HFF-Myc (cell line): ENCODE measurements around the gene CHN2.

Experiments
- DNase-seq: peaks from one replicate; pipeline ENCODE4 v3.0.0-alpha.2; 2011; ENCODE audit warnings: low read depth; ENCODE audit errors: extremely low read depth
- H3K4me3 ChIP-seq: replicated peaks from 2 replicates; pipeline ENCODE4 v1.5.1; 2011; ENCODE audit warnings: low read depth, mild to moderate bottlenecking, control low read depth, low read length
- TF ChIP-seq, protein P1 (sequence below): IDR thresholded peaks from 2 replicates; pipeline ENCODE4 v1.5.1; 2012; ENCODE audit warnings: mild to moderate bottlenecking, low read depth, low read length, control low read depth; ENCODE audit errors: missing control alignments

Gene CHN2

GRCh38 chr7:29328045-29328444 lies 133.5 kb downstream of the CHN2 start:
- no peak overlapping the region for H3K4me3 ChIP-seq
- DNase-seq, result no peak
- TF ChIP-seq, protein P1, sequence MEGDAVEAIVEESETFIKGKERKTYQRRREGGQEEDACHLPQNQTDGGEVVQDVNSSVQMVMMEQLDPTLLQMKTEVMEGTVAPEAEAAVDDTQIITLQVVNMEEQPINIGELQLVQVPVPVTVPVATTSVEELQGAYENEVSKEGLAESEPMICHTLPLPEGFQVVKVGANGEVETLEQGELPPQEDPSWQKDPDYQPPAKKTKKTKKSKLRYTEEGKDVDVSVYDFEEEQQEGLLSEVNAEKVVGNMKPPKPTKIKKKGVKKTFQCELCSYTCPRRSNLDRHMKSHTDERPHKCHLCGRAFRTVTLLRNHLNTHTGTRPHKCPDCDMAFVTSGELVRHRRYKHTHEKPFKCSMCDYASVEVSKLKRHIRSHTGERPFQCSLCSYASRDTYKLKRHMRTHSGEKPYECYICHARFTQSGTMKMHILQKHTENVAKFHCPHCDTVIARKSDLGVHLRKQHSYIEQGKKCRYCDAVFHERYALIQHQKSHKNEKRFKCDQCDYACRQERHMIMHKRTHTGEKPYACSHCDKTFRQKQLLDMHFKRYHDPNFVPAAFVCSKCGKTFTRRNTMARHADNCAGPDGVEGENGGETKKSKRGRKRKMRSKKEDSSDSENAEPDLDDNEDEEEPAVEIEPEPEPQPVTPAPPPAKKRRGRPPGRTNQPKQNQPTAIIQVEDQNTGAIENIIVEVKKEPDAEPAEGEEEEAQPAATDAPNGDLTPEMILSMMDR, result no peak

GRCh38 chr7:29328811-29329210 lies 134.2 kb downstream of the CHN2 start:
- no peak for DNase-seq
- TF ChIP-seq, protein P1, result no peak
- H3K4me3 ChIP-seq, result no peak overlapping the region

DNA sequence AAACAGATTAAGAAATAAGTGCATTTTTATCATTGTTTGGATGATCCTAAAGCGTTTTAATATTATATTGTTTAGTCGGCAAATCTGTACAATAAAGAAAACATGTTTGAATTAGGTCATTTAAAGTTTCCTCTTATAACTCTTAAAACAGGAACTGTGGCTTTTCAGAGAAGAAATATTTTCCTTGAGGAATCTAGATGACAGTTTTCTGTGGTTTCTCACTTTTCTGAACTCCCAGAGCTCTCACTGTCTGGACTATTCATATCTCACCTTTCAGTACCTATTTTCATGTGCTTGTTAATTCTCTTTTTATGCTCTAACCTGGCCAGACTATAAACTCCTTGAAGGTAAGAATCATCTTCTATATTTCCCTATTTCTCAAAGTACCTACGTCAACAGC lies 135.1 kb downstream of the CHN2 start:
- H3K4me3 ChIP-seq, result no peak overlapping the region
- TF ChIP-seq, protein P1, result no peak
- no peak for DNase-seq

DNA sequence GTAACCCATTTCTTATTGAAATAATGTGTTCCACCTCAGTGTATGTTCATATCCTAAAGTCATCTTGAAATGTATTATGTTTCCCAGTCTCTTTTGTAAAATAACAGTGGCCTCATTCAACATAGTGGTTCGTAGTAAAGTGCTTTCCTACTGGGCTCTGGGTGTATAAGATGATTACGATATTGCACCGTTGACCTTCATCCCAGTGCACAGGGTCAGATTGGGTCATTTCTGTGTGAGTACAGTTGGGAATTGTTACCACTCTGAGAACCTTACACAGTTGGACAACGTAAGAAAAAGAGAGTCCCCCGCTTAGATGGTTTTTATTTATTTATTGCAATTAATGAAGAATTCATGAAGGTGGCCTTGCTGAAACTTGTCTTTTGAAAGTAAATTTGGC lies 135.6 kb downstream of the CHN2 start:
- TF ChIP-seq, protein P1, result no peak
- no peak for DNase-seq
- H3K4me3 ChIP-seq, result no peak overlapping the region

GRCh38 chr7:29331163-29331562 lies 136.6 kb downstream of the CHN2 start:
- TF ChIP-seq, protein P1, result no peak
- no peak for DNase-seq
- H3K4me3 ChIP-seq, result no peak overlapping the region

- no peak overlapping the region for H3K4me3 ChIP-seq
- no peak for DNase-seq
- TF ChIP-seq, protein P1, result no peak
Observed at GRCh38 chr7:29332042-29332811, 137.7 kb downstream of the CHN2 start.
